GM12878 (cell line): ENCODE measurements around the gene IL32.

Experiments used
- BCL11A ChIP-seq: IDR thresholded peaks from 2 replicates; pipeline ENCODE4 v1.6.1; 2011; ENCODE audit warnings: low read depth, low read length
- BMI1 ChIP-seq: fragments of 450-650 bp; IDR thresholded peaks from 2 replicates; pipeline ENCODE4 v1.6.1; 2016; ENCODE audit warnings: mild to moderate bottlenecking, moderate library complexity, borderline replicate concordance
- CREB1 ChIP-seq: IDR thresholded peaks from 2 replicates; pipeline ENCODE4 v1.6.1; 2012; ENCODE audit warnings: low read depth, mild to moderate bottlenecking, inconsistent platforms
- EZH2 ChIP-seq: IDR thresholded peaks from 2 replicates; pipeline ENCODE4 v1.6.1; 2012; ENCODE audit warnings: low read depth, mild to moderate bottlenecking, control low read depth, inconsistent platforms, low read length, borderline replicate concordance; ENCODE audit not compliant: control insufficient read depth
- GABPA ChIP-seq: IDR thresholded peaks from 2 replicates; pipeline ENCODE4 v1.6.1; 2014; ENCODE audit warnings: antibody characterized with exemption, low read depth, mild to moderate bottlenecking, inconsistent platforms
- NKRF ChIP-seq: fragments of 450-650 bp; conservative IDR thresholded peaks from 2 replicates; pipeline ENCODE4 v1.6.1; 2017; ENCODE audit warnings: mild to moderate bottlenecking, moderate library complexity
- NR2C2 ChIP-seq: IDR thresholded peaks from 2 replicates; pipeline ENCODE4 v1.6.1; 2011; ENCODE audit warnings: borderline replicate concordance, low read depth; ENCODE audit not compliant: control insufficient read depth, insufficient read length
- TF ChIP-seq, protein P1 (sequence below): IDR thresholded peaks from 2 replicates; pipeline ENCODE4 v1.6.1; 2011; ENCODE audit warnings: mild to moderate bottlenecking, low read depth, low read length, moderate library complexity; ENCODE audit not compliant: insufficient replicate concordance
- TF ChIP-seq, protein P2 (sequence below), 3 experiments: IDR thresholded peaks in 2 of 3; conservative IDR thresholded peaks in 1 of 3; 2 replicates each; pipeline ENCODE4 v1.5.1; 2011; ENCODE audit warnings: low read depth in 3 of 3, low read length in 3 of 3, mild to moderate bottlenecking in 3 of 3, control low read depth in 2 of 3, moderate library complexity in 2 of 3, inconsistent platforms in 1 of 3, mixed read lengths in 1 of 3; ENCODE audit not compliant: control insufficient read depth in 2 of 3, insufficient read depth in 1 of 3; ENCODE audit errors: extremely low read depth in 1 of 3

- TF ChIP-seq, protein P1, sequence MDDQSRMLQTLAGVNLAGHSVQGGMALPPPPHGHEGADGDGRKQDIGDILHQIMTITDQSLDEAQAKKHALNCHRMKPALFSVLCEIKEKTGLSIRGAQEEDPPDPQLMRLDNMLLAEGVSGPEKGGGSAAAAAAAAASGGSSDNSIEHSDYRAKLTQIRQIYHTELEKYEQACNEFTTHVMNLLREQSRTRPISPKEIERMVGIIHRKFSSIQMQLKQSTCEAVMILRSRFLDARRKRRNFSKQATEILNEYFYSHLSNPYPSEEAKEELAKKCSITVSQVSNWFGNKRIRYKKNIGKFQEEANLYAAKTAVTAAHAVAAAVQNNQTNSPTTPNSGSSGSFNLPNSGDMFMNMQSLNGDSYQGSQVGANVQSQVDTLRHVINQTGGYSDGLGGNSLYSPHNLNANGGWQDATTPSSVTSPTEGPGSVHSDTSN, result no peak
- TF ChIP-seq NR2C2 (no peak), NKRF (no peak), BCL11A (no peak), EZH2 (no peak), GABPA (no peak), BMI1 (no peak), CREB1 (no peak)
- TF ChIP-seq, protein P2, sequence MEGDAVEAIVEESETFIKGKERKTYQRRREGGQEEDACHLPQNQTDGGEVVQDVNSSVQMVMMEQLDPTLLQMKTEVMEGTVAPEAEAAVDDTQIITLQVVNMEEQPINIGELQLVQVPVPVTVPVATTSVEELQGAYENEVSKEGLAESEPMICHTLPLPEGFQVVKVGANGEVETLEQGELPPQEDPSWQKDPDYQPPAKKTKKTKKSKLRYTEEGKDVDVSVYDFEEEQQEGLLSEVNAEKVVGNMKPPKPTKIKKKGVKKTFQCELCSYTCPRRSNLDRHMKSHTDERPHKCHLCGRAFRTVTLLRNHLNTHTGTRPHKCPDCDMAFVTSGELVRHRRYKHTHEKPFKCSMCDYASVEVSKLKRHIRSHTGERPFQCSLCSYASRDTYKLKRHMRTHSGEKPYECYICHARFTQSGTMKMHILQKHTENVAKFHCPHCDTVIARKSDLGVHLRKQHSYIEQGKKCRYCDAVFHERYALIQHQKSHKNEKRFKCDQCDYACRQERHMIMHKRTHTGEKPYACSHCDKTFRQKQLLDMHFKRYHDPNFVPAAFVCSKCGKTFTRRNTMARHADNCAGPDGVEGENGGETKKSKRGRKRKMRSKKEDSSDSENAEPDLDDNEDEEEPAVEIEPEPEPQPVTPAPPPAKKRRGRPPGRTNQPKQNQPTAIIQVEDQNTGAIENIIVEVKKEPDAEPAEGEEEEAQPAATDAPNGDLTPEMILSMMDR (IDR thresholded peaks at IDR 0.05 in 2 of 3, conservative IDR thresholded peaks at IDR 0.05 in 1 of 3; ENCODE audit: control insufficient read depth in 2 of 3, extremely low read depth in 1 of 3, insufficient read depth in 1 of 3, low read depth in 3 of 3, low read length in 3 of 3), result no peak
Measured at GRCh38 chr16:3035289-3035971, 30.0 kb upstream of the IL32 start.
